Heart left ventricle (tissue), 16 donors: ENCODE results near the gene ROBO1. TPM values are rescaled to one million over a fixed set of nuclear protein-coding genes. Genes with fewer than 3 reads are reported as not detected.

Experiments used
- ATAC-seq, 4 donors: fragments of 200-7000 bp; cut with Tn5 transposase; one replicate each; pipeline ENCODE4 v1.9.1; 2020 to 2022; ENCODE audit warnings: moderate library complexity in 4 of 4, mild to moderate bottlenecking in 3 of 4, moderate number of reproducible peaks in 1 of 4
- DNase-seq, 5 donors: peaks; one replicate each; pipeline ENCODE4 v3.0.0-alpha.2; 2020
- H3K27ac ChIP-seq, 12 donors: fragments of 200-600 bp; sonication (generic) in 4 of 12; one replicate each; pipeline versions ENCODE4 v1.5.0 to v1.8.0; 2016 to 2022; ENCODE audit warnings: mild to moderate bottlenecking in 2 of 12
- H3K27me3 ChIP-seq, 9 donors: fragments of 200-600 bp; sonication (generic) in 2 of 9; one replicate each; pipeline versions ENCODE4 v1.5.1 to v1.8.0; 2016 to 2022; ENCODE audit warnings: mild to moderate bottlenecking in 3 of 9
- H3K36me3 ChIP-seq, 9 donors: fragments of 200-600 bp; sonication (generic) in 2 of 9; one replicate each; pipeline versions ENCODE4 v1.5.0 to v1.8.0; 2018 to 2022; ENCODE audit warnings: mild to moderate bottlenecking in 2 of 9
- H3K4me1 ChIP-seq, 12 donors: fragments of 200-600 bp; sonication (generic) in 4 of 12; one replicate each; pipeline versions ENCODE4 v1.5.0 to v1.8.0; 2016 to 2022; ENCODE audit warnings: mild to moderate bottlenecking in 3 of 12
- H3K4me3 ChIP-seq, 12 donors: fragments of 200-600 bp; sonication (generic) in 4 of 12; one replicate each; pipeline versions ENCODE4 v1.5.0 to v1.8.0; 2017 to 2022; ENCODE audit warnings: mild to moderate bottlenecking in 9 of 12, moderate library complexity in 4 of 12
- H3K9me3 ChIP-seq, 12 donors: fragments of 200-600 bp; sonication (generic) in 4 of 12; one replicate each; pipeline versions ENCODE4 v1.5.0 to v1.8.0; 2016 to 2022; ENCODE audit warnings: mild to moderate bottlenecking in 1 of 12
- CTCF ChIP-seq, 12 donors: fragments of 200-600 bp; sonication (generic) in 4 of 12; IDR thresholded peaks; one replicate each; pipeline versions ENCODE4 v1.5.0 to v1.8.0; 2018 to 2022; ENCODE audit warnings: antibody characterized with exemption in 12 of 12, mild to moderate bottlenecking in 5 of 12
- POLR2A ChIP-seq, 2 donors: fragments of 450-650 bp; IDR thresholded peaks; one replicate each; pipeline ENCODE4 v1.6.1; 2017; ENCODE audit warnings: antibody characterized with exemption in 2 of 2, mild to moderate bottlenecking in 2 of 2, moderate library complexity in 2 of 2
- WGBS, 4 donors: extraction: QIAGEN DNeasy Blood & Tissue Kit in 2 of 4; methylation state at CpG; one replicate each; pipeline versions ENCODE4 v1.1.5 to v1.1.7; 2013 to 2018; 5-methylcytosine and 5-hydroxymethylcytosine counted together
- intact Hi-C, 10 donors: fragments of 100-400 bp; cut with DNase I; formaldehyde crosslinking; loops; one replicate each; pipeline versions ENCODE4 v1.11.1 to v1.14.2; 2022
- polyA plus RNA-seq, 2 donors: library from polyadenylated mRNA; stranded (reverse); fragments of 200-250 nt; gene quantifications; one replicate each; pipeline ENCODE4 v1.2.3, GENCODE V29; 2013
- total RNA-seq, 9 donors: library from RNA; depleted of rRNA in 2 of 9; stranded (reverse); fragments of >200 nt in 2 of 9; fragmentation: NEBNext Ultra II Directional in 3 of 9; extraction: Animal tissue kit (Norgen Biotek cat#: 25700) in 3 of 9; gene quantifications; one replicate each; pipeline versions ENCODE4 v1.1.0 to v1.2.4, GENCODE V29; 2016 to 2023
- donor health status: ischemic (EF 13 %, LVEDD 7.1; RV severe dilation, severe dysfunction).
- donor health status: healthy with polysubstance abuse.
- donor health status: DM: no; HTN: yes; CAD: no.
- donor health status: DM: no; HTN: no; CAD: no.
- donor health status: ischemic (EF 25% LVEDD 6.9; RV normal size, moderate dysfunction).
- donor health status: ischemic (EF 25% LVEDD 5.7; RV mildly dilated, moderate dysfunction).
- donor health status: healthy.
- donor health status: DM: yes; HTN: yes; CAD: no.
- donor health status: ischemic (EF 35%, LVEDD 5.7; RV mildly dilated, moderate dysfunction).
- donor health status: nonischemic (EF 11% LVEDD 7.7; RV severe dilation, severe dysfunction).
- donor health status: DM: yes; HTN: yes; CAD: no.
- donor health status: PGD.
- donor health status: ischemic (EF 29% LVEDD 5.4; RV normal size, mild dysfunction).
- donor health status: nonischemic (EF 23%, LVEDD 6.1; RV moderate dilation, normal function).

Gene ROBO1
- total and polyA plus RNA-seq, 11 donors = 1.4 to 14.8 (median 5.7) TPM

GRCh38 chr3:78629544-78629943 lies 1138.3 kb downstream of the ROBO1 start:
- TF ChIP-seq POLR2A (IDR thresholded peaks at IDR 0.05) (no peak), CTCF (IDR thresholded peaks at IDR 0.05) (no peak)
- no peaks in the 10 kb centered on the region for H3K4me1 ChIP-seq
- intact Hi-C loops = no loop called here
- H3K4me3 ChIP-seq = no peak overlapping the region
- no peak for ATAC-seq
- no peaks in the 10 kb centered on the region for H3K27me3 ChIP-seq
- no peaks in the 10 kb centered on the region for H3K9me3 ChIP-seq
- DNase-seq = no peak
- no peak overlapping the region for H3K27ac ChIP-seq
- peaks cover 0 to 36% (median 0%) of the 10 kb centered on the region in 9 donors for H3K36me3 ChIP-seq
- 89 to 97% (median 92%) methylated on average over 6 of the region's 6 CpGs for WGBS, 4 donors

GRCh38 chr3:78621061-78621716 lies 1146.6 kb downstream of the ROBO1 start:
- intact Hi-C loops = no loop called here
- WGBS, 4 donors = 85 to 91% (median 90%) methylated on average over 3 of the region's 3 CpGs
- ATAC-seq = no peak

GRCh38 chr3:78614486-78614885 lies 1153.3 kb downstream of the ROBO1 start:
- Histone ChIP-seq H3K9me3 (no peaks in the 10 kb centered on the region), H3K4me3 (no peak overlapping the region), H3K27ac (no peak overlapping the region), H3K4me1 (no peaks in the 10 kb centered on the region), H3K27me3 (no peaks in the 10 kb centered on the region), H3K36me3 (peaks cover 0 to 26% (median 0%) of the 10 kb centered on the region in 9 donors)
- no peak for TF ChIP-seq CTCF (IDR thresholded peaks at IDR 0.05)
- TF ChIP-seq POLR2A (IDR thresholded peaks at IDR 0.05) = no peak
- DNase-seq (no peak), ATAC-seq (no peak)
- 91 to 92% (median 92%) methylated on average over 12 of the region's 12 CpGs for WGBS, 4 donors
- intact Hi-C loops = no loop called here

More at GRCh38 chr3:78621061-78621716, 1146.6 kb downstream of the ROBO1 start:
- Histone ChIP-seq H3K27me3 (no peaks in the 10 kb centered on the region), H3K27ac (no peak overlapping the region), H3K36me3 (peaks cover 0 to 15% (median 0%) of the 10 kb centered on the region in 9 donors), H3K4me3 (no peak overlapping the region), H3K9me3 (no peaks in the 10 kb centered on the region), H3K4me1 (no peaks in the 10 kb centered on the region)
- no peak for DNase-seq
- TF ChIP-seq CTCF (IDR thresholded peaks at IDR 0.05) (no peak), POLR2A (IDR thresholded peaks at IDR 0.05) (no peak)

GRCh38 chr3:78613421-78613879 lies 1154.3 kb downstream of the ROBO1 start:
- Histone ChIP-seq H3K27me3 (no peaks in the 10 kb centered on the region), H3K9me3 (no peaks in the 10 kb centered on the region), H3K4me3 (no peak overlapping the region), H3K4me1 (no peaks in the 10 kb centered on the region), H3K27ac (no peak overlapping the region), H3K36me3 (peaks cover 0 to 26% (median 0%) of the 10 kb centered on the region in 9 donors)
- TF ChIP-seq POLR2A (IDR thresholded peaks at IDR 0.05) = no peak
- TF ChIP-seq CTCF (IDR thresholded peaks at IDR 0.05) = no peak
- intact Hi-C loops = no loop called here
- DNase-seq = no peak
- WGBS, 4 donors = 88 to 93% (median 88%) methylated on average over 2 of the region's 2 CpGs
- no peak for ATAC-seq
